ENCODE data around the gene NKX6-2.
"Not testable (repeated sequence)": the region's sequence is repeated elsewhere in the genome, so short reads cannot be mapped to it uniquely, and the experiment has no call there.

The NKX6-2 gene

GRCh38 chr10:132829403-132829802 lies 43.5 kb upstream of the NKX6-2 start:
- TF ChIP-seq MYC (IDR thresholded peaks at IDR 0.05; ENCODE audit: low read depth, low read length), result no peak
- TF ChIP-seq MAX (IDR thresholded peaks at IDR 0.05; ENCODE audit: low read depth, low read length), result no peak
- no peak for TF ChIP-seq CTCF (IDR thresholded peaks at IDR 0.05; ENCODE audit: low read depth, low read length)
- no peak for TF ChIP-seq POLR2A (IDR thresholded peaks at IDR 0.05; ENCODE audit: extremely low read depth, insufficient read length)
- no peak overlapping the region for H3K4me3 ChIP-seq (ENCODE audit: low read depth, low read length)
- no peak for DNase-seq (ENCODE audit: low read depth)

- TF ChIP-seq MAX (IDR thresholded peaks at IDR 0.05; ENCODE audit: low read depth, low read length) (no peak), POLR2A (IDR thresholded peaks at IDR 0.05; ENCODE audit: extremely low read depth, insufficient read length) (no peak), CTCF (IDR thresholded peaks at IDR 0.05; ENCODE audit: low read depth, low read length) (no peak), MYC (IDR thresholded peaks at IDR 0.05; ENCODE audit: low read depth, low read length) (no peak)
- DNase-seq (ENCODE audit: low read depth), result no peak
- no peak overlapping the region for H3K4me3 ChIP-seq (ENCODE audit: low read depth, low read length)
Measured at GRCh38 chr10:132828681-132829080, 42.7 kb upstream of the NKX6-2 start.

- TF ChIP-seq MAX (IDR thresholded peaks at IDR 0.05; ENCODE audit: low read depth, low read length) (no peak), CTCF (IDR thresholded peaks at IDR 0.05; ENCODE audit: low read depth, low read length) (no peak), MYC (IDR thresholded peaks at IDR 0.05; ENCODE audit: low read depth, low read length) (no peak), POLR2A (IDR thresholded peaks at IDR 0.05; ENCODE audit: extremely low read depth, insufficient read length) (no peak)
- no peak for DNase-seq (ENCODE audit: low read depth)
Measured at GRCh38 chr10:132827861-132828539, 42.1 kb upstream of the NKX6-2 start.

GRCh38 chr10:132827423-132827789 lies 41.5 kb upstream of the NKX6-2 start:
- TF ChIP-seq POLR2A (IDR thresholded peaks at IDR 0.05; ENCODE audit: extremely low read depth, insufficient read length) (no peak), CTCF (IDR thresholded peaks at IDR 0.05; ENCODE audit: low read depth, low read length) (no peak), MYC (IDR thresholded peaks at IDR 0.05; ENCODE audit: low read depth, low read length) (no peak), MAX (IDR thresholded peaks at IDR 0.05; ENCODE audit: low read depth, low read length) (no peak)
- no peak for DNase-seq (ENCODE audit: low read depth)
- H3K4me3 ChIP-seq (ENCODE audit: low read depth, low read length), result no peak overlapping the region

More at GRCh38 chr10:132827861-132828539, 42.1 kb upstream of the NKX6-2 start:
- no peak overlapping the region for H3K4me3 ChIP-seq (ENCODE audit: low read depth, low read length)

GRCh38 chr10:132826524-132827422 lies 40.8 kb upstream of the NKX6-2 start:
- TF ChIP-seq MAX (IDR thresholded peaks at IDR 0.05; ENCODE audit: low read depth, low read length), result no peak
- no peak for TF ChIP-seq MYC (IDR thresholded peaks at IDR 0.05; ENCODE audit: low read depth, low read length)
- TF ChIP-seq CTCF (IDR thresholded peaks at IDR 0.05; ENCODE audit: low read depth, low read length), result no peak
- no peak for TF ChIP-seq POLR2A (IDR thresholded peaks at IDR 0.05; ENCODE audit: extremely low read depth, insufficient read length)
- no peak for DNase-seq (ENCODE audit: low read depth)
- H3K4me3 ChIP-seq (ENCODE audit: low read depth, low read length), result no peak overlapping the region

- not testable (repeated sequence) for H3K4me3 ChIP-seq (ENCODE audit: low read depth, low read length); DNase-seq (ENCODE audit: low read depth)
Measured at GRCh38 chr10:132825783-132826523, 40.0 kb upstream of the NKX6-2 start.
